Lower lobe of right lung (tissue), 2 donors: ENCODE measurements around the gene KCNQ4. TPM values are rescaled to one million over a fixed set of nuclear protein-coding genes. Genes with fewer than 3 reads are reported as not detected.

Experiments
- ATAC-seq, 2 donors: fragments of 200-7000 bp; cut with Tn5 transposase; one replicate each; pipeline ENCODE4 v1.9.1; 2020 to 2022; ENCODE audit warnings: mild to moderate bottlenecking in 2 of 2, moderate library complexity in 2 of 2
- DNase-seq: peaks from one replicate; pipeline ENCODE4 v3.0.0-alpha.2; 2020
- H3K27ac ChIP-seq: fragments of 200-600 bp; one replicate; pipeline ENCODE4 v1.8.0; 2022
- H3K27me3 ChIP-seq: fragments of 200-600 bp; one replicate; pipeline ENCODE4 v1.8.0; 2022; ENCODE audit warnings: low read depth
- H3K36me3 ChIP-seq: fragments of 200-600 bp; one replicate; pipeline ENCODE4 v1.8.0; 2022; ENCODE audit warnings: mild to moderate bottlenecking
- H3K4me1 ChIP-seq: fragments of 200-600 bp; one replicate; pipeline ENCODE4 v1.8.0; 2022
- H3K4me3 ChIP-seq: fragments of 200-600 bp; one replicate; pipeline ENCODE4 v1.8.0; 2022; ENCODE audit warnings: mild to moderate bottlenecking
- H3K9me3 ChIP-seq: fragments of 200-600 bp; one replicate; pipeline ENCODE4 v1.8.0; 2022
- CTCF ChIP-seq: fragments of 200-600 bp; IDR thresholded peaks from one replicate; pipeline ENCODE4 v1.8.0; 2022; ENCODE audit warnings: antibody characterized with exemption, mild to moderate bottlenecking
- intact Hi-C: fragments of 100-400 bp; cut with DNase I; formaldehyde crosslinking; loops from one replicate; pipeline ENCODE4 v1.11.0; 2022
- total RNA-seq: library from RNA; stranded (reverse); fragmentation: NEBNext Ultra II Directional; extraction: Animal tissue kit (Norgen Biotek cat#: 25700); gene quantifications from one replicate; pipeline ENCODE4 v1.2.1, GENCODE V29; 2021
- donor health status: DM: no; HTN: yes; CAD: no; lungs with severe emphysema.

The KCNQ4 gene
- total RNA-seq, 1 donor from 2014 or later = 0.89 TPM

- Histone ChIP-seq H3K27ac (no peak overlapping the region), H3K27me3 (no peaks in the 10 kb centered on the region), H3K36me3 (peaks cover 70% of the 10 kb centered on the region), H3K4me1 (peaks cover 29% of the 10 kb centered on the region), H3K9me3 (no peaks in the 10 kb centered on the region), H3K4me3 (no peak overlapping the region)
- intact Hi-C loops = no loop called here
- no peak for ATAC-seq
- TF ChIP-seq CTCF = no peak
- no peak for DNase-seq
These were observed 38.4 kb upstream of the KCNQ4 start for GRCh38 chr1:40745176-40745575.

GRCh38 chr1:40746344-40747090 is 37.1 kb upstream of the KCNQ4 start:
- Histone ChIP-seq H3K4me1 (peaks cover 16% of the 10 kb centered on the region), H3K9me3 (no peaks in the 10 kb centered on the region), H3K27ac (no peak overlapping the region), H3K4me3 (no peak overlapping the region), H3K27me3 (no peaks in the 10 kb centered on the region), H3K36me3 (peaks cover 70% of the 10 kb centered on the region)
- no peak for TF ChIP-seq CTCF
- ATAC-seq = no peak
- intact Hi-C loops = no loop called here
- DNase-seq = no peak

- no peak overlapping the region for H3K4me3 ChIP-seq
- no peaks in the 10 kb centered on the region for H3K27me3 ChIP-seq
- ATAC-seq (no peak), DNase-seq (no peak)
- H3K36me3 ChIP-seq = peaks cover 63% of the 10 kb centered on the region
- no peak overlapping the region for H3K27ac ChIP-seq
- H3K9me3 ChIP-seq = no peaks in the 10 kb centered on the region
- no peak for TF ChIP-seq CTCF
- no peaks in the 10 kb centered on the region for H3K4me1 ChIP-seq
- intact Hi-C loops = no loop called here
These were observed 34.5 kb upstream of the KCNQ4 start for GRCh38 chr1:40748841-40749718.

- Histone ChIP-seq H3K36me3 (peaks cover 70% of the 10 kb centered on the region), H3K27me3 (no peaks in the 10 kb centered on the region), H3K4me3 (no peak overlapping the region), H3K9me3 (no peaks in the 10 kb centered on the region), H3K4me1 (no peaks in the 10 kb centered on the region), H3K27ac (no peak overlapping the region)
- ATAC-seq = no peak
- TF ChIP-seq CTCF = no peak
- intact Hi-C loops = no loop called here
- no peak for DNase-seq
These were observed 33.8 kb upstream of the KCNQ4 start for GRCh38 chr1:40749817-40750216.

- intact Hi-C loops = no loop called here
- H3K36me3 ChIP-seq = peaks cover 77% of the 10 kb centered on the region
- TF ChIP-seq CTCF = no peak
- ATAC-seq (no peak), DNase-seq (no peak)
- no peak overlapping the region for H3K27ac ChIP-seq
- H3K9me3 ChIP-seq = no peaks in the 10 kb centered on the region
- no peaks in the 10 kb centered on the region for H3K4me1 ChIP-seq
- H3K27me3 ChIP-seq = no peaks in the 10 kb centered on the region
- no peak overlapping the region for H3K4me3 ChIP-seq
These were observed 33.1 kb upstream of the KCNQ4 start for GRCh38 chr1:40750451-40750908.
